ENCODE measurements around the gene LHX5.
A peak's percentile ranks its signal among the peaks of the same experiment; 100 is the strongest.

The LHX5 gene

GRCh38 chr12:113464852-113465719 is 6.6 kb downstream of the LHX5 start:
- ATAC-seq, result no peak

GRCh38 chr12:113464452-113464775 is 7.3 kb downstream of the LHX5 start:
- ATAC-seq, result no peak

- no peak for ATAC-seq
These were observed 7.8 kb downstream of the LHX5 start for GRCh38 chr12:113463746-113464451.

GRCh38 chr12:113462998-113463745 is 8.5 kb downstream of the LHX5 start:
- ATAC-seq, result no peak

- ATAC-seq, result peak; percentile 62 to 73
These were observed 9.4 kb downstream of the LHX5 start for GRCh38 chr12:113462117-113462774.

GRCh38 chr12:113461666-113462065 is 10.0 kb downstream of the LHX5 start:
- ATAC-seq, result no peak

- ATAC-seq, result no peak
These were observed 11.7 kb downstream of the LHX5 start for GRCh38 chr12:113459981-113460380.

- no peak for ATAC-seq
These were observed 14.0 kb downstream of the LHX5 start for GRCh38 chr12:113457710-113458109.

- no peak for ATAC-seq
These were observed 14.5 kb downstream of the LHX5 start for GRCh38 chr12:113457185-113457584.

- no peak for ATAC-seq
These were observed 14.9 kb downstream of the LHX5 start for GRCh38 chr12:113456761-113457160.

- no peak for ATAC-seq
These were observed 15.5 kb downstream of the LHX5 start for GRCh38 chr12:113456199-113456598.

- no peak for ATAC-seq
These were observed 18.3 kb downstream of the LHX5 start for GRCh38 chr12:113453330-113453729.

- ATAC-seq, result no peak
These were observed 19.2 kb downstream of the LHX5 start for GRCh38 chr12:113452458-113452857.

GRCh38 chr12:113449839-113450238 is 21.8 kb downstream of the LHX5 start:
- ATAC-seq, result no peak

- no peak for ATAC-seq
These were observed 22.4 kb downstream of the LHX5 start for GRCh38 chr12:113449299-113449698.

- ATAC-seq, result no peak
These were observed 22.8 kb downstream of the LHX5 start for GRCh38 chr12:113448873-113449272.

- peak in 1 of 2 donors; percentile 28 for ATAC-seq
These were observed 26.0 kb downstream of the LHX5 start for GRCh38 chr12:113445544-113446171.

GRCh38 chr12:113443030-113443539 is 28.6 kb downstream of the LHX5 start:
- no peak for ATAC-seq

- ATAC-seq, result no peak
These were observed 30.5 kb downstream of the LHX5 start for GRCh38 chr12:113440947-113441782.

GRCh38 chr12:113440336-113440735 is 31.3 kb downstream of the LHX5 start:
- no peak for ATAC-seq

GRCh38 chr12:113439606-113440030 is 32.1 kb downstream of the LHX5 start:
- no peak for ATAC-seq

Data from activated CD4-positive, CD25-positive, alpha-beta regulatory T cell treated with anti-CD3 and anti-CD28 coated beads, Interleukin-2, amount 50 U/mL, for 24 hours (primary cell).